Omental fat pad (tissue), 4 donors: ENCODE data around the gene NXPE1. TPM values are rescaled to one million over a fixed set of nuclear protein-coding genes. Genes with fewer than 3 reads are reported as not detected.
"Not testable (repeated sequence)": the region's sequence is repeated elsewhere in the genome, so short reads cannot be mapped to it uniquely, and the experiment has no call there.

Experiments used
- ATAC-seq: fragments of 150-250 bp; one replicate; pipeline ENCODE4 v1.9.1; 2016; ENCODE audit warnings: mild to moderate bottlenecking, moderate library complexity; ENCODE audit not compliant: low FRiP score
- DNase-seq: peaks from one replicate; pipeline ENCODE4 v3.0.0-alpha.2; 2019; ENCODE audit warnings: low spot score
- total RNA-seq, 4 donors: library from RNA; depleted of rRNA; stranded (reverse); fragments of >200 nt; gene quantifications; one replicate each; pipeline ENCODE4 v1.1.0, GENCODE V29; 2016
- TF ChIP-seq, protein P1 (sequence below), 3 donors: fragments of 450-650 bp; IDR thresholded peaks; one replicate each; pipeline ENCODE4 v1.5.1; 2016 to 2017; ENCODE audit warnings: antibody characterized with exemption in 3 of 3, mild to moderate bottlenecking in 3 of 3, moderate library complexity in 2 of 3

The NXPE1 gene
- total RNA-seq = not detected

- TF ChIP-seq, protein P1, sequence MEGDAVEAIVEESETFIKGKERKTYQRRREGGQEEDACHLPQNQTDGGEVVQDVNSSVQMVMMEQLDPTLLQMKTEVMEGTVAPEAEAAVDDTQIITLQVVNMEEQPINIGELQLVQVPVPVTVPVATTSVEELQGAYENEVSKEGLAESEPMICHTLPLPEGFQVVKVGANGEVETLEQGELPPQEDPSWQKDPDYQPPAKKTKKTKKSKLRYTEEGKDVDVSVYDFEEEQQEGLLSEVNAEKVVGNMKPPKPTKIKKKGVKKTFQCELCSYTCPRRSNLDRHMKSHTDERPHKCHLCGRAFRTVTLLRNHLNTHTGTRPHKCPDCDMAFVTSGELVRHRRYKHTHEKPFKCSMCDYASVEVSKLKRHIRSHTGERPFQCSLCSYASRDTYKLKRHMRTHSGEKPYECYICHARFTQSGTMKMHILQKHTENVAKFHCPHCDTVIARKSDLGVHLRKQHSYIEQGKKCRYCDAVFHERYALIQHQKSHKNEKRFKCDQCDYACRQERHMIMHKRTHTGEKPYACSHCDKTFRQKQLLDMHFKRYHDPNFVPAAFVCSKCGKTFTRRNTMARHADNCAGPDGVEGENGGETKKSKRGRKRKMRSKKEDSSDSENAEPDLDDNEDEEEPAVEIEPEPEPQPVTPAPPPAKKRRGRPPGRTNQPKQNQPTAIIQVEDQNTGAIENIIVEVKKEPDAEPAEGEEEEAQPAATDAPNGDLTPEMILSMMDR (IDR thresholded peaks at IDR 0.05) = no peak
- DNase-seq (no peak), ATAC-seq (no peak)
Observed at GRCh38 chr11:114559425-114560310, at the start of gene NXPE1. Gene NXPE1, minus strand, starts transcription at chr11:114559881. Its CDS starts 8,680 bp downstream, at chr11:114551201.

GRCh38 chr11:114609429-114609828 is 49.7 kb upstream of the NXPE1 start:
- TF ChIP-seq, protein P1 (IDR thresholded peaks at IDR 0.05) = no peak
- no peak for DNase-seq
- no peak for ATAC-seq

DNA sequence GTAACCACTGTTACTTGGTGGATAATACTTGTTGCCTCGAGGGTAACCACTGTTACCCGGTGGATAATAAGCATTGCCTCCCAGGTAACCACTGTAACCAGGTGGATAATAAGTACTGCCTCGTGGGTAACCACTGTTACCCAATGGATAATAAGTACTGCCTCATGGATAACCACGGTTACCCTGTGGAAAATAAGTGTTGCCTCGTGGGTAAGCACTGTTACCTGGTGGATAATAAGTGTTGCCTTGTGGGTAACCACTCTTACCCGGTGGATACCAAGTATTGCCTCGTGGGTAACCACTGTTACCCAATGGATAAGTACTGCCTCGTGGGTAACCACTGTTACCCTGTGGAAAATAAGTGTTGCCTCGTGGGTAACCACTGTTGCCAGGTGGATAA is 48.9 kb upstream of the NXPE1 start:
- ATAC-seq = not testable (repeated sequence)

DNA sequence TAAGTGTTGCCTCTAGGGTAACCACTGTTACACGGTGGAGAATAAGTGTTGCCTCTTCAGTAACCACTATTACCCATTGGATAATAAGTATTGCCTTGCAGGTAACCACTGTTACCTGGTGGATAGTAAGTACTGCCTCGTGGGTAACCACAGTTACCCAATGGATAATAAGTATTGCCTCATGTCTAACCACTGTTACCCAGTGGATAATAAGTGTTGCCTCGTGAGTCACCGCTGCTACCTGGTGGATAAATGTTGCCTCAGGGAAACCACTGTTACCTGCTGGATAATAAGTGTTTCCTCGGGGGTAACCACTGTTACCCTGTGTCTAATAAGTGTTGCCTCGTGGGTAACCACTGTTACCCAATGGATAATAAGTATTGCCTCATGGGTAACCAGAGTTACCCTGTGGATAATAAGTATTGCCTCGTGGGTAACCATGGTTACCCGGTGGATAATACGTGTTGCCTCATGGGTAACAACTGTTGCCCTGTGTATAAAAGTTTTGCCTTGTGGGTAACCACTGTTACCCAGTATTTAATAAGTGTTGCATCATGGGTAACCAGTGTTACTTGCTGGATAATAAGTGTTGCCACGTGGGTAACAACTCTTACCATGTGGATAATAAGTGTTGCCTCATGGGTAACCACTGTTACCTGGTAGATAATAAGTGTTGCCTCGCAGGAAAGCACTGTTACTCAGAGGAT is 48.2 kb upstream of the NXPE1 start:
- ATAC-seq = no peak
- no peak for DNase-seq
- TF ChIP-seq, protein P1 (IDR thresholded peaks at IDR 0.05) = no peak

More for the DNA sequence above, 48.9 kb upstream of the NXPE1 start:
- not testable (repeated sequence) for DNase-seq

DNA sequence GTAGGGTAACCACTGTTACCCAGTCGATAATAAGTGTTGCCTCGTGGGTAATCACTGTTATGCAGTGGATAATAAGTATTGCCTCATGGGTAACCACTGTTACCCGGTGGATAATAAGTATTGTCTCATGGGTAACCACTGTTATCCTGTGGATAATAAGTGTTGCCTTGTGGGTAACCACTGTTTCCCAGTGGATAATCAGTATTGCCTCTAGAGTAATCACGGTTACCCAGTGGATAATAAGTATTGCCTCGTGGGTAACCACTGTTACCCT is 47.1 kb upstream of the NXPE1 start:
- DNase-seq, ATAC-seq: not testable (repeated sequence)

- no peak for DNase-seq
- no peak for ATAC-seq
- TF ChIP-seq, protein P1 (IDR thresholded peaks at IDR 0.05) = no peak
Observed at GRCh38 chr11:114606003-114606801, 46.5 kb upstream of the NXPE1 start.

GRCh38 chr11:114605370-114605769 is 45.7 kb upstream of the NXPE1 start:
- TF ChIP-seq, protein P1 (IDR thresholded peaks at IDR 0.05) = no peak
- DNase-seq (no peak), ATAC-seq (no peak)
